GM19328 (cell line): ENCODE data around the gene ELOVL5.
"Not testable (repeated sequence)": the region's sequence is repeated elsewhere in the genome, so short reads cannot be mapped to it uniquely, and the experiment has no call there.

Source experiments
- ATAC-seq: cut with Tn5 transposase; IDR thresholded peaks from one replicate; pipeline ENCODE4 v1.9.1; 2021; ENCODE audit warnings: mild to moderate bottlenecking, moderate library complexity; ENCODE audit not compliant: unreplicated experiment

ELOVL5 gene

DNA sequence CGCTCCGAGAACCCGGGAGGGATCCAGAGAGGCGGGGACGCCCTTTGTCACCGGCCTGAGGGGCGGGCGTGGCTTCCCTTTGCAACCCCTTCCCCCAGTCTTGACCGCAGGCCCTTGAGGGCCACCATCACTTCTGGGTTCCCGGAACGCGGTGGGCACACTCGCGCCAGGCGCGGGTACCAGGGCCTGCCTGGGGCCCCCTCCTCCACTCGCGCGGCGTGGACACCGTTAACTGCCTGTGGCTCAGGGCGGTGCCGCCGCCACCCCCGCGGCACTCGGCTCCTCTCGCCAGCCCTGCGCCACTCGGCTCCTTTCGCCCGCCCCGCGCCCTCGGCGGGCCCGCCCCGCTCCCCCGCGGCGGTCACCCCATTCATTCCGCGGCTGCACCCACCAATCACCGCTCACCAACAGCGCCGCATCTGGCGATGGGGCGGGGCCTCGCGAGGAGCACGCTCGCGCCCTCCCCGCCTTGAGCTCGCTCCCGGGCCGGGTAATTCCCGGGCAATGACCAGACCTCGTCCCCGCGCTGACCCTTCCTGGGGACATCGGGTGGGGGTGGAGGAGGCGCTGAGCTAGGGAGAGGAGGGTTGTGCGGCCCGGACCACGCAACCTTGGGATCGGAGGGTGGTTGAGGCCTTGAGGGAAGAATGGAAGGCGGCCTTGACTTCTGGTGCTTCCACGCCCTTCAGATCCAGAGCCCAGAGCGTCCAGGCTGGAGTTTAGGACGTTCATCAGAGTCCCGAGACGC is 10.5 kb upstream of the ELOVL5 start:
- peak; percentile 98 for ATAC-seq

DNA sequence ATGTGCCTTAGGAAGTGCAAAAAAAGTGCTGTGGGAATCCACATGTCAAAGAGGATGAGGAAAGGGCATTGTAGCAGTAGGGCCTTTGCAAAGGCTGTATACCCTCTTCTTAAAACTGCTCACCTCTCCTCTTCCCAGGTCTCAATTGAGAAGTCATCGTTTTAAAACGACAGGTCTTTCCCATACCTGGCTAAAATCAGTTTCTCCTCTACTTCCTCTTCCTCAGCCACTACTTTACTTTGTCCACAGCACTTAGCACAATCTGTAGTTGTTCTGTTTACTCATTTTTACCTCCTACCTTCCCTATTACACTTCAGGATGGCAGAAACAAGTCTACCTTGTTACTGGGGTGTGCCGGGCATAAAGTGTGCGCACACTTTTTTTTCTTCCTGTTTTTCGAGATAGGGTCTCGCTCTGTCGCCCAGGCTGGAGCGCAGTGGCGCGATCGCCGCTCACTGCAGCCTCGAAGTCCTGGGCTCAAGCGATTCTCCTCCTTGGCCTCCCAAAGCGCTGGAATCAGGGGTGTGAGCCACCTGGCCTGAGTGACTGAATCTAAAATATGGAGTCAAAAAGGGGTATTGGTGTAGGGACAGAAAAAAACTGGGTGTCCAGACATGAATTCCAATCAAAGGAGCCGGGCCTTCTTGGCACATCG is 9.8 kb upstream of the ELOVL5 start:
- ATAC-seq = peak; percentile 17

DNA sequence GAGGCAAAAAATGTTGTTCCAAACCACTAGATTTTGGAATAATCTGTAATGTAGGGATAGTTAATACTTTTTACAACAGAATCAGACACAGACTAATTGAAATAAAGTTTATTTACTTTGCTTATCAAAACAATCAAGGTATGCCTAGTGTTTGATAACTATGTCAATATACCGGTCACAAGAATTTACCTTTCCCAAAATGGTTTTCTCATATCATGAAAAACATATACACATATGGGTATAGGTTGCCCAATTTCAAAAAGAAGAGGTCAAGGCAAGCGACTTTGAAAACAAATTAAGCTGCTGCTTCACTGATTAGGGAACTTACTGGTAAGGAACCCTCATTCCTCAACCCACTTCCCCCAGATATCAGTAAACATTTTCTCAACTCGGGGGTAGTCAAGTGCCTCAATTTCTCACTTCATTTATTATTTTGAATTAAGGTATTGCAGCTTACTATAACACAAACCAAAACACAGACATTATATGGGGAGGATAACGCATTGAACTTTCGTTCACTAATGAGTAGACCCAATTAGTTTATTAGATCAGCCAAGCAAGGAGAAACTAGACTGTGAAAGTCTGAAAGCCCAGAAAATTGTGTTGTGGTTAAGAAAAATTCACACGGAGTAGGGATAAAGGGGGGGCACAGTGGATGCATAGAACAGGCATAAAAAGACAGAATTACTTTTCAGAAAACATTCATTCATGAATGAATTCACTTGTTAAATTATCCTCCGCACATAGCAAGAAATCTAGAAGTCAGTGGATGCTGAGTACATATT is 9.0 kb upstream of the ELOVL5 start:
- no peak for ATAC-seq

DNA sequence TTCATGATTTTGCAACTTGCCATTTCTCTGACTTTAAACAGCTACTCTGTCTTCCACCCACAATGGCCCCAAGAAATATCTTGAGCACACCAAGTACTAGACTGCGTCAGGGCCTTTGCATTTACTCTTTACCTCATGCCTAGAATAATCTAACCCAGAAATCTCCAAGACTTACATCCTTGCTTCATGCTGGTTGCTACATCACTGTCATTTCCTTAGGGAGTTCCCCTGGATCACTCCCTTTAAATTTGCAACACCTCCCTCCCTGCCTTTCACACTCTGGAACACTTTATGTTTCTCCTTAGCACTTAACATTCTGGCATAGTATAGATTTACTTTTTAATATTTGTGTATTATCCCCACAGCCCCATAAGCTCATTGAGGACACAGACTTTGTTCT is 4.9 kb upstream of the ELOVL5 start:
- ATAC-seq = no peak

DNA sequence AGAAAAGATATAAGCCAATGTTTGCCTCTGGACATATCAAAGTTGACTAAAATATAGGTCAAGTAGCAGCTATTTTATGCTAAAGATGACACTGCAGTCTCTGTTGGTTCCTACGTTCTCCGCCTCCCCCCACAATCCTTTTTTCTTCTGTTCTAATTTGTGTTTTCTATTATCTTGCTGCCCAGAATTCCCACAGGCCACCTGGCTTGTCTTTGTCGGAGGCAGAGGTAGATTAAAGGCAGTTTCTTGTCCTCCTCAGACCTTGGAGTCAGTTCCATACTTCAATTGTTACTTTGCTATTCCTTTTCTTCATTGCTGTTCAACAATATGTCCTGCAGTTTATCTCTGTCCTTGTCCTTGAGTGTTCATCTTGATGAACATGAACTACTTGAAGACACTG is 3.6 kb upstream of the ELOVL5 start:
- no peak for ATAC-seq

GRCh38 chr6:53349209-53349693 is 501 bp upstream of the ELOVL5 start:
- no peak for ATAC-seq

DNA sequence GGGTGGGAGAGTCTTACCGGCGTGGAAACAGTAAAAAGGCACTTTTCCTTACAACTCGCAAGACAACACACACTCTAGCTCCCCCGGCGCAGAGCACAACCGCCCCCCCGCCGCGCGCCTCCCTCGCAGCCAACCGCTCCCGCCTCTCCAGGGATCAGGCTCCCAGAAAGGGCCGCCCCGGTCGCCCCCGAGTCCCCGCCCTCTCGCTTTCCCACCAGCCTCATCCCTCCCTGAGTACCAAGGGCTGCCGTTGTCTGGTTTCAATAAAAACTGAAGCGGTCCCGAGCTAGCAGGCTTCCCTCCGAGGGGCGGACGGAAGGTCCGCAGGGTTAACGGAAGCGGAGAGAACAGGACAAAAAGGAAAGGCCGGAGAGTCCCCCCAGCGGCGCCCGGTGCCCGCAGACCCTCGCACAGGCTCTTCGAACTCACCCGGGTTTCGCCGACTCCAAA is 804 bp downstream of the ELOVL5 start:
- peak; percentile 18 for ATAC-seq

GRCh38 chr6:53347250-53347920 is 1.4 kb downstream of the ELOVL5 start:
- ATAC-seq = peak; percentile 15

DNA sequence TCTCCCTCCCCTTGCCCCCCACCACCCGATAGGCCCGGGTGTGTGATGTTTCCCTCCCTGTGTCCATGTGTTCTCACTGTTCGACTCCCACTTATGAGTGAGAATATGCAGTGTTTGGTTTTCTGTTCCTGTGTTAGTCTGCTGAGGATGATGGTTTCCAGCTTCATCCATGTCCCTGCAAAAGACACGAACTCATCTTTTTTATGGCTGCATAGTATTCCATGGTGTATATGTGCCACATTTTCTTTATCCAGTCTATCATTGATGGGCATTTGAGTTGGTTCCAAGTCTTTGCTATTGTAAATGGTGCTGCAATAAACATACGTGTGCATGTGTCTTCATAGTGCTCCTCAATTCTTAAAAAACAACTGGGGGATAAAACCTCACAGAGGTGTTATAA is 2.7 kb downstream of the ELOVL5 start:
- ATAC-seq = not testable (repeated sequence)

DNA sequence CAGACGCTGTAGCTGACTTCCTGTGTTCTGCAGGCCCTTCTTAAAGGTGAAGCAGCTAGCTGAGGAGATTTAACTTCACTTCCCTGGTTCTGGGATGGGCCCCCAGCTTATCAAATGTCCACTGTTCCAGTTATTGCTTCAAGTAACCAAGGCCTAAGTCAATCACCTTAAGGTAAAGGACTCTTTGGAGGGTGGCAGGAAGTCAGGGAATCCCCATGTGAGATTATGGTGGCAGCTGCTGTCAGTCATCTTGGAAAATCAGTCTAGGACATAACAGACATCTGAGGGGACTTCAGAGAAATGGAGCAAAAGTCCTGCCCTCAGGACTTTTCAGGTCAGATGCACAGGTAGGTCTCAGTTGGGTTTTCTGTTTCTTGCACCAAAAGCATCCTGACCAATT is 3.8 kb downstream of the ELOVL5 start:
- ATAC-seq = no peak

GRCh38 chr6:53343092-53343491 is 5.7 kb downstream of the ELOVL5 start:
- ATAC-seq = no peak

DNA sequence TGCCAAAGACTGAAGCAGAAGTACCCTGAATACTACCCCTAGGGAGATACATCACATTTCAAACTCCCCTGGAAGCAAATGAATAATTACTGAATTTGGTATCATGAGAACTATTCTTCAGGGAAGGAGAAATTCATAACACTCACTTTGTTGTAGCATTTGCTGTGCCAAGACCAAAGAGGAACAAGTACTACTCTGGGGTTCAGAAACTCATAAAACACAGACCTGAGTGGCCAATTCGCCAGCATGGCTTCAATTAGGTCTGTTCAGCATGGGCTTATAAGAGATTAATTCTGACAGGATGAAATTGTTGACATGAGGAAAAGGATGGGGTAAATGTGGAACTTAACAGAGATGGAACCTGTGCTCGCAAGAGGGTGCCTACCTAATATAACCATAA is 6.5 kb downstream of the ELOVL5 start:
- ATAC-seq = no peak

DNA sequence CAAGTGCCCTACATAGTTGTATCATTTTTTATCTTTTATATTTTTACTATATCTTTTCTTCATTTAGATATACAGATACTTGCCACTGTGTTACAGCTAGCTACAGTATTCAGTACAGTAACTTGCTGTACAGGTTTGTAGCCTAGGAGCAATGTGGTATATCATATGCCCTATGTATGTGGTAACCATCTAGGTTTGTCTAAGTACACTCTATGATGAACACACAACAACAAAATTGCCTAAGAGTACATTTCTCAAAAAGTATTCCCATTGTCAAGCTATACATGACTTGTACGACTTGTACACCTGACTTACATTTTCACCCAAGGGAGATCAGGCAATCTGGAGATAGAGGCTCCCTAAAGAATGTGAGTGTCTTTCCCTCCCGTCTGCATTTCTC is 8.2 kb downstream of the ELOVL5 start:
- ATAC-seq = no peak

GRCh38 chr6:53339424-53339823 is 9.3 kb downstream of the ELOVL5 start:
- ATAC-seq = no peak

GRCh38 chr6:53338304-53338703 is 10.4 kb downstream of the ELOVL5 start:
- no peak for ATAC-seq

- no peak for ATAC-seq
Observed at GRCh38 chr6:53336070-53336469, 12.7 kb downstream of the ELOVL5 start.

DNA sequence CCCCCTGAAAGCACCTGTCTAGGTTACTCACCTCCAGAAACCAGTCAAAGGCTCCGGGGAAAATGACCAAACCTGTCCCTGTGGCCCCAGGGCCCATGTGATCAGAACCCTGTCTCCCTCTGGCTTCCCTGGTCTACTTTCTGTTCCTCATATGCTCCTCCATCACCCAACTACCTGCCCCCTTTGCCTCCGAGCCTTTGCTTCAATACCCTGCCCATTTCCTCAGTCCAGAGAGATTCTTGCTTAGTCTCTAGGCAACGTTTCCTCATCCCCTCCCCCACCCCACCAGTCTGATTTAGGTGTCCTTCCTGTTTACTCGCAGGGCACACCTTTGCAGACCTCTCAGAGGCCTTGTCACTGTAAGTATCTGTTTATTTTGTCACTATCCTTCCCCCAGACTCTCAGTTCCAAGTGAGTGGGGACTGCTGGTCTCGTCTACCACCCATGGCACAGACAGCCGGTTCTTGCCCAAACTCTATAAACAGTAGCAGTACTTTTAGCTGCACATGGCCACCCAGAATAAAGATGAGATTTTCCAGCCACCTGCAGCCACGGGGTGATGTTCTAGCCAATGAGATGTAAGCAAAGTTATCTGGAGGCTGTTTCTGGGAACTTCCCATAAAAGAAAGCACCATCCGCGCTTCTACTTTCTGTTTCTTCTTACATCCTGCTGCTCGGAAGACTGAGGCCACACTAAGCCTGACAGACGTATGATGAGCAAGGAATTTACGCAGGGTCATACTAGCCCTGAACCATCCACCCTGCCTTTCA is 13.3 kb downstream of the ELOVL5 start:
- peak; percentile 71 for ATAC-seq

GRCh38 chr6:53333439-53334408 is 15.0 kb downstream of the ELOVL5 start:
- no peak for ATAC-seq

- no peak for ATAC-seq
Observed at GRCh38 chr6:53331678-53332077, 17.1 kb downstream of the ELOVL5 start.
